A549 (cell line): ENCODE results near the gene ZNF22.

Source experiments
- BHLHE40 ChIP-seq: IDR thresholded peaks from 2 replicates; pipeline ENCODE4 v1.6.1; 2012; ENCODE audit warnings: low read depth, low read length, inconsistent platforms
- EP300 ChIP-seq, 2 experiments: fragments of >200 bp; sonication (Bioruptor Twin); formaldehyde crosslinking; IDR thresholded peaks; 2 replicates in 1 of 2; 3 replicates in 1 of 2; pipeline ENCODE4 v1.6.1; 2016 to 2017
- RAD21 ChIP-seq, 2 experiments: fragments of >200 bp in 1 of 2; sonication (Bioruptor Twin) in 1 of 2; formaldehyde crosslinking in 1 of 2; IDR thresholded peaks in 1 of 2; conservative IDR thresholded peaks in 1 of 2; 2 replicates in 1 of 2; 3 replicates in 1 of 2; pipeline ENCODE4 v1.6.1; 2012 to 2018; ENCODE audit warnings: inconsistent platforms in 1 of 2
- RNF2 ChIP-seq: fragments of 200-600 bp; sonication (generic); IDR thresholded peaks from 2 replicates; pipeline ENCODE4 v1.6.1; 2016; ENCODE audit warnings: low read depth, mild to moderate bottlenecking, antibody characterized with exemption, moderate library complexity, borderline replicate concordance
- SMC3 ChIP-seq: fragments of >200 bp; sonication (Bioruptor Twin); formaldehyde crosslinking; IDR thresholded peaks from 3 replicates; pipeline ENCODE4 v1.6.1; 2018; ENCODE audit warnings: inconsistent platforms
- TF ChIP-seq, protein P1 (sequence below): fragments of 450-650 bp; IDR thresholded peaks from 2 replicates; pipeline ENCODE4 v1.6.1; 2014; ENCODE audit warnings: antibody characterized with exemption
- TF ChIP-seq, protein P2 (sequence below): fragments of >200 bp; sonication (Bioruptor Twin); formaldehyde crosslinking; IDR thresholded peaks from 3 replicates; pipeline ENCODE4 v1.5.1; 2016

DNA sequence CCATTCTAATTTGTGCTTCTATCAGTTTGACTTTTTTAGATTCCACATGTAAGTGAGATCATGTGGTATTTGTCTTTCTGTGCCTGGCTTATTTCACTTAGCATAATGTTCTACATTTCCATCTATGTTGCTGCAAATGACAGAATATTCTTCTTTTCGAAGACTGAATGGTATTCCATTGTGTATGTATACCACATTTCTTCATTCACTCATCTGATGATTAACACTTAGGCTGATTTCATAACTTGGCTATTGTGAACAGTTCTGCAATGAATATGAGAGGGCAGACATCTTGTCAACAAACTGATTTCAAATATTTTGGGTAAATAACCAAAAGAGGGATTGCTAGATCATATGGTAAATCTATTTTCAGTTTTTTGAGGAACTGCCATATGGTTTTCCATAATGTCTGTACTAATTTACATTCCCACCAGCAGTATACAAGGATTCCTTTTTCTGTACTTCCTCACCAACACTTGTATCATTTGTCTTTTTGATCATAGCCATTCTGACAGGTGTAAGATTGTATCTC lies 52.9 kb downstream of the ZNF22 start:
- no peak for TF ChIP-seq RNF2
- TF ChIP-seq BHLHE40, result no peak
- TF ChIP-seq, protein P1, sequence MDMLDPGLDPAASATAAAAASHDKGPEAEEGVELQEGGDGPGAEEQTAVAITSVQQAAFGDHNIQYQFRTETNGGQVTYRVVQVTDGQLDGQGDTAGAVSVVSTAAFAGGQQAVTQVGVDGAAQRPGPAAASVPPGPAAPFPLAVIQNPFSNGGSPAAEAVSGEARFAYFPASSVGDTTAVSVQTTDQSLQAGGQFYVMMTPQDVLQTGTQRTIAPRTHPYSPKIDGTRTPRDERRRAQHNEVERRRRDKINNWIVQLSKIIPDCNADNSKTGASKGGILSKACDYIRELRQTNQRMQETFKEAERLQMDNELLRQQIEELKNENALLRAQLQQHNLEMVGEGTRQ, result no peak
- TF ChIP-seq SMC3, result no peak
- TF ChIP-seq EP300 (IDR thresholded peaks at IDR 0.05), result no peak
- TF ChIP-seq, protein P2, sequence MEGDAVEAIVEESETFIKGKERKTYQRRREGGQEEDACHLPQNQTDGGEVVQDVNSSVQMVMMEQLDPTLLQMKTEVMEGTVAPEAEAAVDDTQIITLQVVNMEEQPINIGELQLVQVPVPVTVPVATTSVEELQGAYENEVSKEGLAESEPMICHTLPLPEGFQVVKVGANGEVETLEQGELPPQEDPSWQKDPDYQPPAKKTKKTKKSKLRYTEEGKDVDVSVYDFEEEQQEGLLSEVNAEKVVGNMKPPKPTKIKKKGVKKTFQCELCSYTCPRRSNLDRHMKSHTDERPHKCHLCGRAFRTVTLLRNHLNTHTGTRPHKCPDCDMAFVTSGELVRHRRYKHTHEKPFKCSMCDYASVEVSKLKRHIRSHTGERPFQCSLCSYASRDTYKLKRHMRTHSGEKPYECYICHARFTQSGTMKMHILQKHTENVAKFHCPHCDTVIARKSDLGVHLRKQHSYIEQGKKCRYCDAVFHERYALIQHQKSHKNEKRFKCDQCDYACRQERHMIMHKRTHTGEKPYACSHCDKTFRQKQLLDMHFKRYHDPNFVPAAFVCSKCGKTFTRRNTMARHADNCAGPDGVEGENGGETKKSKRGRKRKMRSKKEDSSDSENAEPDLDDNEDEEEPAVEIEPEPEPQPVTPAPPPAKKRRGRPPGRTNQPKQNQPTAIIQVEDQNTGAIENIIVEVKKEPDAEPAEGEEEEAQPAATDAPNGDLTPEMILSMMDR, result no peak
- no peak for TF ChIP-seq RAD21 (conservative IDR thresholded peaks at IDR 0.05 in 1 of 2, IDR thresholded peaks at IDR 0.05 in 1 of 2)
